ENCODE measurements around the gene IFNK.

IFNK gene

GRCh38 chr9:27572918-27573633, 49.0 kb downstream of the IFNK start, which contains the start of gene C9orf72:
Gene C9orf72, minus strand, starts transcription at chr9:27573481. Its CDS starts 6,361 bp downstream, at chr9:27567120.
- H2AK5ac ChIP-seq (ENCODE audit: low read length, severe bottlenecking): no peak within 1 kb of the TSS
- peak within 1 kb of the TSS; percentile 70 for H3K4me2 ChIP-seq (ENCODE audit: low read length, poor library complexity, severe bottlenecking)
- peak within 1 kb of the TSS; percentile 47 for H4K8ac ChIP-seq (ENCODE audit: low read length)
- peak within 1 kb of the TSS; percentile 92 for H3K9ac ChIP-seq (ENCODE audit: low read length)
- peak within 1 kb of the TSS; percentile 72 for H2AFZ ChIP-seq (ENCODE audit: low read depth, low read length)
- peak within 1 kb of the TSS; percentile 65 to 75 for H3K18ac ChIP-seq (ENCODE audit: low read depth in 1 of 2, low read length in 2 of 2)
- H3K9me3 ChIP-seq (ENCODE audit: control insufficient read depth, low read length): peaks cover under 1% of the 10 kb centered on the region
- H3K79me1 ChIP-seq (replicated peaks; ENCODE audit: low read length, poor library complexity, severe bottlenecking): no peaks in the 10 kb centered on the region
- no peak within 1 kb of the TSS for H2BK12ac ChIP-seq (ENCODE audit: low read length in 2 of 2)
- peak within 1 kb of the TSS; percentile 55 for H3K27ac ChIP-seq (ENCODE audit: low read length, poor library complexity, severe bottlenecking)
- peak within 1 kb of the TSS in 1 of 2 experiments; percentile 46 for H3K23ac ChIP-seq (ENCODE audit: low read length in 2 of 2)
- H3K36me3 ChIP-seq (ENCODE audit: control insufficient read depth in 1 of 2, insufficient read depth in 2 of 2, low read depth in 1 of 2, low read length in 2 of 2): no peaks in the 10 kb centered on the region
- peak within 1 kb of the TSS in 1 of 2 experiments; percentile 40 for H3K4ac ChIP-seq (ENCODE audit: low read depth in 1 of 2, low read length in 2 of 2)
- H4K91ac ChIP-seq (ENCODE audit: low read length): no peak within 1 kb of the TSS
- no peak within 1 kb of the TSS for H3K14ac ChIP-seq (ENCODE audit: low read length in 2 of 2)
- peak within 1 kb of the TSS; percentile 67 for H2BK120ac ChIP-seq (ENCODE audit: low read depth, low read length)
- H2BK5ac ChIP-seq (ENCODE audit: low read depth, low read length, poor library complexity, severe bottlenecking): no peak within 1 kb of the TSS
- H3K27me3 ChIP-seq (ENCODE audit: control insufficient read depth in 1 of 2, insufficient read depth in 1 of 2, low read length in 2 of 2): peaks cover 0 to 3% of the 10 kb centered on the region in 2 experiments
- peak within 1 kb of the TSS; percentile 56 to 84 for H3K4me3 ChIP-seq (ENCODE audit: insufficient read depth in 1 of 2, low read depth in 1 of 2, low read length in 2 of 2)
- peaks cover 2% of the 10 kb centered on the region for H3K4me1 ChIP-seq (ENCODE audit: control insufficient read depth, insufficient read depth, low read depth, low read length)
- under 1% methylated on average over 41 of the region's 72 CpGs for WGBS
- peak; percentile 80 for DNase-seq
- H2BK15ac ChIP-seq (ENCODE audit: low read depth, poor library complexity, severe bottlenecking): peak within 1 kb of the TSS; percentile 93

GRCh38 chr9:27573634-27574590, 49.8 kb downstream of the IFNK start:
- no peak overlapping the region for H2BK5ac ChIP-seq (ENCODE audit: low read depth, low read length, poor library complexity, severe bottlenecking)
- WGBS: 3% methylated on average over 28 of the region's 35 CpGs
- no peak overlapping the region for H2AFZ ChIP-seq (ENCODE audit: low read depth, low read length)
- H3K79me1 ChIP-seq (replicated peaks; ENCODE audit: low read length, poor library complexity, severe bottlenecking): no peaks in the 10 kb centered on the region
- peak overlapping the region; percentile 45 for H3K27ac ChIP-seq (ENCODE audit: low read length, poor library complexity, severe bottlenecking)
- H3K14ac ChIP-seq (ENCODE audit: low read length in 2 of 2): no peak overlapping the region
- peak overlapping the region; percentile 56 to 84 for H3K4me3 ChIP-seq (ENCODE audit: insufficient read depth in 1 of 2, low read depth in 1 of 2, low read length in 2 of 2)
- H3K18ac ChIP-seq (ENCODE audit: low read depth in 1 of 2, low read length in 2 of 2): peak overlapping the region in 1 of 2 experiments; percentile 65
- DNase-seq: peak; percentile 100
- peak overlapping the region; percentile 47 for H4K8ac ChIP-seq (ENCODE audit: low read length)
- H3K9ac ChIP-seq (ENCODE audit: low read length): peak overlapping the region; percentile 92
- peaks cover 2% of the 10 kb centered on the region for H3K4me1 ChIP-seq (ENCODE audit: control insufficient read depth, insufficient read depth, low read depth, low read length)
- H2BK120ac ChIP-seq (ENCODE audit: low read depth, low read length): peak overlapping the region; percentile 67
- no peak overlapping the region for H4K91ac ChIP-seq (ENCODE audit: low read length)
- H2BK12ac ChIP-seq (ENCODE audit: low read length in 2 of 2): no peak overlapping the region
- H3K27me3 ChIP-seq (ENCODE audit: control insufficient read depth in 1 of 2, insufficient read depth in 1 of 2, low read length in 2 of 2): peaks cover 0 to 3% of the 10 kb centered on the region in 2 experiments
- H2AK5ac ChIP-seq (ENCODE audit: low read length, severe bottlenecking): no peak overlapping the region
- peaks cover 2% of the 10 kb centered on the region for H3K9me3 ChIP-seq (ENCODE audit: control insufficient read depth, low read length)
- no peaks in the 10 kb centered on the region for H3K36me3 ChIP-seq (ENCODE audit: control insufficient read depth in 1 of 2, insufficient read depth in 2 of 2, low read depth in 1 of 2, low read length in 2 of 2)
- H3K4me2 ChIP-seq (ENCODE audit: low read length, poor library complexity, severe bottlenecking): peak overlapping the region; percentile 70
- no peak overlapping the region for H3K23ac ChIP-seq (ENCODE audit: low read length in 2 of 2)
- H2BK15ac ChIP-seq (ENCODE audit: low read depth, poor library complexity, severe bottlenecking): peak overlapping the region; percentile 36
- no peak overlapping the region for H3K4ac ChIP-seq (ENCODE audit: low read depth in 1 of 2, low read length in 2 of 2)
